Coronary artery (tissue), 2 donors: ENCODE results near the gene SOCS3.
A peak's percentile ranks its signal among the peaks of the same experiment; 100 is the strongest.
"Not testable (repeated sequence)": the region's sequence is repeated elsewhere in the genome, so short reads cannot be mapped to it uniquely, and the experiment has no call there.

Experiments used
- DNase-seq: peaks from one replicate; pipeline ENCODE4 v3.0.0-alpha.2; 2017; ENCODE audit warnings: low spot score
- H3K27ac ChIP-seq, 2 donors: fragments of 200-600 bp; sonication (generic); one replicate each; pipeline ENCODE4 v1.5.1; 2016 to 2019
- H3K4me3 ChIP-seq: fragments of 200-600 bp; sonication (generic); 2 replicates; pipeline ENCODE4 v1.5.1; 2016; ENCODE audit warnings: mild to moderate bottlenecking, moderate library complexity
- CTCF ChIP-seq: fragments of 200-600 bp; sonication (generic); IDR thresholded peaks from one replicate; pipeline ENCODE4 v1.5.1; 2019; ENCODE audit warnings: antibody characterized with exemption

Gene SOCS3

GRCh38 chr17:78332991-78333390 is 26.9 kb downstream of the SOCS3 start:
- no peak for TF ChIP-seq CTCF
- no peak overlapping the region for H3K4me3 ChIP-seq
- DNase-seq: no peak
- no peak overlapping the region for H3K27ac ChIP-seq

- not testable (repeated sequence) for H3K27ac ChIP-seq, DNase-seq, H3K4me3 ChIP-seq
These were observed 28.5 kb downstream of the SOCS3 start for GRCh38 chr17:78331355-78331754.

- DNase-seq: no peak
- Histone ChIP-seq H3K4me3 (no peak overlapping the region), H3K27ac (no peak overlapping the region)
- no peak for TF ChIP-seq CTCF
These were observed 29.2 kb downstream of the SOCS3 start for GRCh38 chr17:78330570-78331224.

- DNase-seq: no peak
- H3K27ac ChIP-seq: peak overlapping the region in 1 of 2 donors; percentile 85
- no peak overlapping the region for H3K4me3 ChIP-seq
- TF ChIP-seq CTCF: no peak
These were observed 30.4 kb downstream of the SOCS3 start for GRCh38 chr17:78329263-78330059.

GRCh38 chr17:78327880-78328279 is 32.0 kb downstream of the SOCS3 start:
- Histone ChIP-seq H3K27ac (no peak overlapping the region), H3K4me3 (no peak overlapping the region)
- no peak for TF ChIP-seq CTCF
- DNase-seq: no peak

- H3K4me3 ChIP-seq: peak overlapping the region; percentile 42
- peak overlapping the region; percentile 51 to 90 for H3K27ac ChIP-seq
- DNase-seq: peak; percentile 91
- no peak for TF ChIP-seq CTCF
These were observed 34.7 kb downstream of the SOCS3 start for GRCh38 chr17:78325076-78325687.

- Histone ChIP-seq H3K27ac (peak overlapping the region; percentile 51 to 90), H3K4me3 (peak overlapping the region; percentile 42)
- peak; percentile 95 for DNase-seq
- TF ChIP-seq CTCF: no peak
These were observed 35.3 kb downstream of the SOCS3 start for GRCh38 chr17:78324391-78325075.
